ENCODE data around the gene FLRT2.

- TF ChIP-seq CTCF (IDR thresholded peaks at IDR 0.05 in 2 of 3, conservative IDR thresholded peaks at IDR 0.05 in 1 of 3; ENCODE audit: control insufficient read depth in 2 of 3, extremely low read depth in 1 of 3, insufficient read depth in 1 of 3, low read depth in 3 of 3, low read length in 3 of 3), result no peak
- no peak for TF ChIP-seq POLR2AphosphoS5 (IDR thresholded peaks at IDR 0.05; ENCODE audit: low read length)
- no peak for TF ChIP-seq SIN3A (IDR thresholded peaks at IDR 0.05; ENCODE audit: low read depth, low read length)
- TF ChIP-seq NKRF (conservative IDR thresholded peaks at IDR 0.05), result no peak
- TF ChIP-seq ZNF384 (IDR thresholded peaks at IDR 0.05; ENCODE audit: borderline replicate concordance, low read depth, low read length), result no peak
- TF ChIP-seq HDAC2 (IDR thresholded peaks at IDR 0.05), result no peak
- no peak for TF ChIP-seq FOXK2 (IDR thresholded peaks at IDR 0.05)
Observed at GRCh38 chr14:85482552-85482951, 47.4 kb upstream of the FLRT2 start.

All from GM12878 (cell line).